ENCODE data around the gene THSD7A. TPM values are rescaled to one million over a fixed set of nuclear protein-coding genes. Genes with fewer than 3 reads are reported as not detected.
"Not testable (repeated sequence)": the region's sequence is repeated elsewhere in the genome, so short reads cannot be mapped to it uniquely, and the experiment has no call there.

The THSD7A gene
- total RNA-seq, 2 experiments from 2014 or later, result not detected

- no peaks in the 10 kb centered on the region for H3K9me3 Mint-ChIP-seq
- no peaks in the 10 kb centered on the region for H3K27me3 Mint-ChIP-seq
- H3K36me3 Mint-ChIP-seq, result no peaks in the 10 kb centered on the region
- DNase-seq, result no peak
- no peak overlapping the region for H3K4me3 Mint-ChIP-seq
- H3K4me1 Mint-ChIP-seq, result no peaks in the 10 kb centered on the region
- H3K27ac Mint-ChIP-seq, result no peak overlapping the region
These were observed 370.1 kb downstream of the THSD7A start for GRCh38 chr7:11461946-11462345.

- Mint-ChIP-seq H3K27ac (no peak overlapping the region), H3K27me3 (no peaks in the 10 kb centered on the region), H3K4me1 (no peaks in the 10 kb centered on the region), H3K9me3 (no peaks in the 10 kb centered on the region), H3K4me3 (no peak overlapping the region), H3K36me3 (no peaks in the 10 kb centered on the region)
- no peak for DNase-seq
These were observed 373.1 kb downstream of the THSD7A start for GRCh38 chr7:11458736-11459483.

- no peaks in the 10 kb centered on the region for H3K36me3 Mint-ChIP-seq
- DNase-seq, result no peak
- no peak overlapping the region for H3K4me3 Mint-ChIP-seq
- H3K9me3 Mint-ChIP-seq, result no peaks in the 10 kb centered on the region
- H3K27ac Mint-ChIP-seq, result no peak overlapping the region
- no peaks in the 10 kb centered on the region for H3K27me3 Mint-ChIP-seq
- H3K4me1 Mint-ChIP-seq, result no peaks in the 10 kb centered on the region
These were observed 374.6 kb downstream of the THSD7A start for GRCh38 chr7:11457419-11457818.

GRCh38 chr7:11456574-11456973, 375.4 kb downstream of the THSD7A start:
- DNase-seq, result no peak
- Mint-ChIP-seq H3K4me3 (no peak overlapping the region), H3K36me3 (no peaks in the 10 kb centered on the region), H3K4me1 (no peaks in the 10 kb centered on the region), H3K27me3 (no peaks in the 10 kb centered on the region), H3K27ac (no peak overlapping the region), H3K9me3 (no peaks in the 10 kb centered on the region)

- H3K36me3 Mint-ChIP-seq, result no peaks in the 10 kb centered on the region
- H3K27me3 Mint-ChIP-seq, result no peaks in the 10 kb centered on the region
- no peaks in the 10 kb centered on the region for H3K9me3 Mint-ChIP-seq
- no peak overlapping the region for H3K4me3 Mint-ChIP-seq
- no peak overlapping the region for H3K27ac Mint-ChIP-seq
- DNase-seq, result no peak
- H3K4me1 Mint-ChIP-seq, result no peaks in the 10 kb centered on the region
These were observed 379.5 kb downstream of the THSD7A start for GRCh38 chr7:11452476-11452875.

GRCh38 chr7:11450281-11450680, 381.7 kb downstream of the THSD7A start:
- H3K4me3 Mint-ChIP-seq, result no peak overlapping the region
- H3K36me3 Mint-ChIP-seq, result no peaks in the 10 kb centered on the region
- no peaks in the 10 kb centered on the region for H3K27me3 Mint-ChIP-seq
- H3K27ac Mint-ChIP-seq, result no peak overlapping the region
- DNase-seq, result no peak
- no peaks in the 10 kb centered on the region for H3K9me3 Mint-ChIP-seq
- H3K4me1 Mint-ChIP-seq, result no peaks in the 10 kb centered on the region

GRCh38 chr7:11449316-11449715, 382.7 kb downstream of the THSD7A start:
- DNase-seq, result no peak
- Mint-ChIP-seq H3K36me3 (no peaks in the 10 kb centered on the region), H3K27ac (no peak overlapping the region), H3K4me1 (no peaks in the 10 kb centered on the region), H3K27me3 (no peaks in the 10 kb centered on the region), H3K4me3 (no peak overlapping the region), H3K9me3 (no peaks in the 10 kb centered on the region)

- H3K36me3 Mint-ChIP-seq, result no peaks in the 10 kb centered on the region
- no peak overlapping the region for H3K4me3 Mint-ChIP-seq
- no peaks in the 10 kb centered on the region for H3K9me3 Mint-ChIP-seq
- no peaks in the 10 kb centered on the region for H3K27me3 Mint-ChIP-seq
- no peak for DNase-seq
- H3K4me1 Mint-ChIP-seq, result no peaks in the 10 kb centered on the region
- H3K27ac Mint-ChIP-seq, result no peak overlapping the region
These were observed 383.7 kb downstream of the THSD7A start for GRCh38 chr7:11448323-11448722.

GRCh38 chr7:11447106-11447505, 384.9 kb downstream of the THSD7A start:
- no peaks in the 10 kb centered on the region for H3K27me3 Mint-ChIP-seq

GRCh38 chr7:11443934-11444333, 388.1 kb downstream of the THSD7A start:
- not testable (repeated sequence) for H3K4me3 Mint-ChIP-seq, H3K27ac Mint-ChIP-seq, H3K4me1 Mint-ChIP-seq, H3K36me3 Mint-ChIP-seq, H3K27me3 Mint-ChIP-seq, DNase-seq, H3K9me3 Mint-ChIP-seq

More at GRCh38 chr7:11447106-11447505, 384.9 kb downstream of the THSD7A start:
- no peak overlapping the region for H3K4me3 Mint-ChIP-seq
- H3K27ac Mint-ChIP-seq, result no peak overlapping the region
- H3K9me3 Mint-ChIP-seq, result no peaks in the 10 kb centered on the region
- no peaks in the 10 kb centered on the region for H3K36me3 Mint-ChIP-seq
- H3K4me1 Mint-ChIP-seq, result no peaks in the 10 kb centered on the region
- DNase-seq, result no peak

GRCh38 chr7:11437994-11438393, 394.0 kb downstream of the THSD7A start:
- DNase-seq, result no peak
- Mint-ChIP-seq H3K27ac (no peak overlapping the region), H3K4me3 (no peak overlapping the region), H3K9me3 (no peaks in the 10 kb centered on the region), H3K36me3 (no peaks in the 10 kb centered on the region), H3K27me3 (no peaks in the 10 kb centered on the region), H3K4me1 (no peaks in the 10 kb centered on the region)

GRCh38 chr7:11436773-11437524, 395.0 kb downstream of the THSD7A start:
- Mint-ChIP-seq H3K27me3 (no peaks in the 10 kb centered on the region), H3K4me1 (no peaks in the 10 kb centered on the region), H3K9me3 (no peaks in the 10 kb centered on the region), H3K27ac (no peak overlapping the region), H3K36me3 (no peaks in the 10 kb centered on the region), H3K4me3 (no peak overlapping the region)
- DNase-seq, result no peak

- no peaks in the 10 kb centered on the region for H3K4me1 Mint-ChIP-seq
- H3K27ac Mint-ChIP-seq, result no peak overlapping the region
These were observed 395.7 kb downstream of the THSD7A start for GRCh38 chr7:11436316-11436715.

GRCh38 chr7:11434366-11434765, 397.6 kb downstream of the THSD7A start:
- Mint-ChIP-seq H3K9me3 (no peaks in the 10 kb centered on the region), H3K36me3 (no peaks in the 10 kb centered on the region), H3K27ac (no peak overlapping the region), H3K4me3 (no peak overlapping the region), H3K4me1 (no peaks in the 10 kb centered on the region), H3K27me3 (no peaks in the 10 kb centered on the region)
- no peak for DNase-seq

More at GRCh38 chr7:11436316-11436715, 395.7 kb downstream of the THSD7A start:
- H3K9me3 Mint-ChIP-seq, result no peaks in the 10 kb centered on the region
- DNase-seq, result no peak
- H3K36me3 Mint-ChIP-seq, result no peaks in the 10 kb centered on the region
- H3K27me3 Mint-ChIP-seq, result no peaks in the 10 kb centered on the region
- H3K4me3 Mint-ChIP-seq, result no peak overlapping the region

- no peak for DNase-seq
- H3K27ac Mint-ChIP-seq, result no peak overlapping the region
- no peaks in the 10 kb centered on the region for H3K36me3 Mint-ChIP-seq
- H3K9me3 Mint-ChIP-seq, result no peaks in the 10 kb centered on the region
- H3K4me1 Mint-ChIP-seq, result no peaks in the 10 kb centered on the region
- no peak overlapping the region for H3K4me3 Mint-ChIP-seq
- H3K27me3 Mint-ChIP-seq, result no peaks in the 10 kb centered on the region
These were observed 401.2 kb downstream of the THSD7A start for GRCh38 chr7:11430841-11431240.

GRCh38 chr7:11430112-11430511, 401.9 kb downstream of the THSD7A start:
- H3K4me1 Mint-ChIP-seq, result no peaks in the 10 kb centered on the region
- H3K27me3 Mint-ChIP-seq, result no peaks in the 10 kb centered on the region
- H3K4me3 Mint-ChIP-seq, result no peak overlapping the region
- DNase-seq, result no peak
- no peaks in the 10 kb centered on the region for H3K36me3 Mint-ChIP-seq
- H3K9me3 Mint-ChIP-seq, result no peaks in the 10 kb centered on the region
- no peak overlapping the region for H3K27ac Mint-ChIP-seq

Measured in activated naive CD8-positive, alpha-beta T cell treated with anti-CD3 and anti-CD28 coated beads for 36 hours (primary cell).